ENCODE results near the gene NR6A1.
"Not testable (repeated sequence)": the region's sequence is repeated elsewhere in the genome, so short reads cannot be mapped to it uniquely, and the experiment has no call there.

NR6A1 gene

GRCh38 chr9:124616961-124617360, 154.2 kb downstream of the NR6A1 start:
- Histone ChIP-seq H2BK5ac (ENCODE audit: low read length) (no peak overlapping the region), H2BK120ac (ENCODE audit: low read depth, low read length) (peak overlapping the region; percentile 61), H3K18ac (ENCODE audit: low read length) (no peak overlapping the region), H3K4ac (ENCODE audit: low read depth, low read length) (no peak overlapping the region), H3K9ac (ENCODE audit: low read length) (no peak overlapping the region), H4K5ac (ENCODE audit: low read length) (no peak overlapping the region), H3K36me3 (ENCODE audit: control insufficient read depth, insufficient read depth, low read length) (no peaks in the 10 kb centered on the region), H4K8ac (ENCODE audit: low read depth, low read length) (no peak overlapping the region), H2AK5ac (ENCODE audit: low read length) (no peak overlapping the region), H3K23ac (ENCODE audit: low read length) (no peak overlapping the region), H3K4me3 (ENCODE audit: low read length) (no peak overlapping the region), H2BK15ac (replicated peaks; ENCODE audit: low read depth) (no peak overlapping the region), H3K4me2 (ENCODE audit: low read length) (no peak overlapping the region), H3K27ac (ENCODE audit: low read depth, low read length) (no peak overlapping the region), H3K79me2 (ENCODE audit: control insufficient read depth, insufficient read depth, low read length) (no peaks in the 10 kb centered on the region), H3K56ac (ENCODE audit: low read length) (peak overlapping the region; percentile 42), H3K4me1 (ENCODE audit: control insufficient read depth, low read depth, low read length) (peaks cover 2% of the 10 kb centered on the region), H3K79me1 (ENCODE audit: low read length) (peaks cover 8% of the 10 kb centered on the region), H3K27me3 (ENCODE audit: insufficient read depth, low read length, poor library complexity) (no peaks in the 10 kb centered on the region)
- DNase-seq: no peak
- no CpG with 5 or more reads among the region's 3 CpGs for WGBS (ENCODE audit: extremely low coverage, insufficient coverage, low lambda C conversion rate)

GRCh38 chr9:124615840-124616239, 155.3 kb downstream of the NR6A1 start:
- H2AK5ac ChIP-seq (ENCODE audit: low read length); H3K79me2 ChIP-seq (ENCODE audit: control insufficient read depth, insufficient read depth, low read length); H2BK15ac ChIP-seq (replicated peaks; ENCODE audit: low read depth); DNase-seq; H3K23ac ChIP-seq (ENCODE audit: low read length); H3K9ac ChIP-seq (ENCODE audit: low read length); H4K8ac ChIP-seq (ENCODE audit: low read depth, low read length); H3K27me3 ChIP-seq (ENCODE audit: insufficient read depth, low read length, poor library complexity); H2BK120ac ChIP-seq (ENCODE audit: low read depth, low read length); H3K4me1 ChIP-seq (ENCODE audit: control insufficient read depth, low read depth, low read length); H3K4ac ChIP-seq (ENCODE audit: low read depth, low read length); H3K4me2 ChIP-seq (ENCODE audit: low read length); H3K18ac ChIP-seq (ENCODE audit: low read length); H3K56ac ChIP-seq (ENCODE audit: low read length); H3K4me3 ChIP-seq (ENCODE audit: low read length); H3K36me3 ChIP-seq (ENCODE audit: control insufficient read depth, insufficient read depth, low read length); H4K5ac ChIP-seq (ENCODE audit: low read length); H2BK5ac ChIP-seq (ENCODE audit: low read length); H3K79me1 ChIP-seq (ENCODE audit: low read length); H3K27ac ChIP-seq (ENCODE audit: low read depth, low read length): not testable (repeated sequence)
- WGBS (ENCODE audit: extremely low coverage, insufficient coverage, low lambda C conversion rate): no CpG with 5 or more reads among the region's 7 CpGs

GRCh38 chr9:124615100-124615742, 155.9 kb downstream of the NR6A1 start:
- no peak overlapping the region for H3K9ac ChIP-seq (ENCODE audit: low read length)
- no peak overlapping the region for H4K8ac ChIP-seq (ENCODE audit: low read depth, low read length)
- no peak overlapping the region for H3K23ac ChIP-seq (ENCODE audit: low read length)
- no peak overlapping the region for H3K56ac ChIP-seq (ENCODE audit: low read length)
- DNase-seq: no peak
- H2BK120ac ChIP-seq (ENCODE audit: low read depth, low read length): no peak overlapping the region
- no peaks in the 10 kb centered on the region for H3K4me1 ChIP-seq (ENCODE audit: control insufficient read depth, low read depth, low read length)
- 100% methylated on average over 1 of the region's 2 CpGs for WGBS (ENCODE audit: extremely low coverage, insufficient coverage, low lambda C conversion rate)
- no peak overlapping the region for H2BK15ac ChIP-seq (replicated peaks; ENCODE audit: low read depth)
- H2AK5ac ChIP-seq (ENCODE audit: low read length): no peak overlapping the region
- H3K18ac ChIP-seq (ENCODE audit: low read length): no peak overlapping the region
- H4K5ac ChIP-seq (ENCODE audit: low read length): no peak overlapping the region
- H3K4me3 ChIP-seq (ENCODE audit: low read length): no peak overlapping the region
- H3K36me3 ChIP-seq (ENCODE audit: control insufficient read depth, insufficient read depth, low read length): no peaks in the 10 kb centered on the region
- peaks cover 6% of the 10 kb centered on the region for H3K79me1 ChIP-seq (ENCODE audit: low read length)
- no peaks in the 10 kb centered on the region for H3K27me3 ChIP-seq (ENCODE audit: insufficient read depth, low read length, poor library complexity)
- no peak overlapping the region for H3K4me2 ChIP-seq (ENCODE audit: low read length)
- no peak overlapping the region for H3K27ac ChIP-seq (ENCODE audit: low read depth, low read length)
- H3K79me2 ChIP-seq (ENCODE audit: control insufficient read depth, insufficient read depth, low read length): no peaks in the 10 kb centered on the region
- H3K4ac ChIP-seq (ENCODE audit: low read depth, low read length): no peak overlapping the region
- no peak overlapping the region for H2BK5ac ChIP-seq (ENCODE audit: low read length)

- Histone ChIP-seq H3K36me3 (ENCODE audit: control insufficient read depth, insufficient read depth, low read length) (no peaks in the 10 kb centered on the region), H3K4ac (ENCODE audit: low read depth, low read length) (no peak overlapping the region), H3K9ac (ENCODE audit: low read length) (no peak overlapping the region), H3K27ac (ENCODE audit: low read depth, low read length) (no peak overlapping the region), H3K27me3 (ENCODE audit: insufficient read depth, low read length, poor library complexity) (no peaks in the 10 kb centered on the region), H3K4me1 (ENCODE audit: control insufficient read depth, low read depth, low read length) (no peaks in the 10 kb centered on the region), H4K8ac (ENCODE audit: low read depth, low read length) (no peak overlapping the region), H3K18ac (ENCODE audit: low read length) (no peak overlapping the region), H3K79me1 (ENCODE audit: low read length) (peaks cover 6% of the 10 kb centered on the region), H2BK15ac (replicated peaks; ENCODE audit: low read depth) (no peak overlapping the region), H2AK5ac (ENCODE audit: low read length) (no peak overlapping the region), H3K79me2 (ENCODE audit: control insufficient read depth, insufficient read depth, low read length) (no peaks in the 10 kb centered on the region), H2BK5ac (ENCODE audit: low read length) (no peak overlapping the region), H3K56ac (ENCODE audit: low read length) (no peak overlapping the region), H2BK120ac (ENCODE audit: low read depth, low read length) (no peak overlapping the region), H3K4me2 (ENCODE audit: low read length) (no peak overlapping the region), H3K23ac (ENCODE audit: low read length) (no peak overlapping the region), H3K4me3 (ENCODE audit: low read length) (no peak overlapping the region), H4K5ac (ENCODE audit: low read length) (no peak overlapping the region)
- DNase-seq: no peak
- WGBS (ENCODE audit: extremely low coverage, insufficient coverage, low lambda C conversion rate): no CpG with 5 or more reads among the region's 2 CpGs
Observed at GRCh38 chr9:124613849-124614248, 157.3 kb downstream of the NR6A1 start.

GRCh38 chr9:124611106-124611505, 160.0 kb downstream of the NR6A1 start:
- Histone ChIP-seq H3K4me2 (ENCODE audit: low read length) (no peak overlapping the region), H3K56ac (ENCODE audit: low read length) (no peak overlapping the region), H2BK5ac (ENCODE audit: low read length) (no peak overlapping the region), H4K5ac (ENCODE audit: low read length) (no peak overlapping the region), H3K4me3 (ENCODE audit: low read length) (no peak overlapping the region), H3K9ac (ENCODE audit: low read length) (no peak overlapping the region), H2BK15ac (replicated peaks; ENCODE audit: low read depth) (no peak overlapping the region), H3K4ac (ENCODE audit: low read depth, low read length) (no peak overlapping the region), H4K8ac (ENCODE audit: low read depth, low read length) (no peak overlapping the region), H3K36me3 (ENCODE audit: control insufficient read depth, insufficient read depth, low read length) (no peaks in the 10 kb centered on the region), H3K27me3 (ENCODE audit: insufficient read depth, low read length, poor library complexity) (no peaks in the 10 kb centered on the region), H3K27ac (ENCODE audit: low read depth, low read length) (no peak overlapping the region), H3K79me2 (ENCODE audit: control insufficient read depth, insufficient read depth, low read length) (no peaks in the 10 kb centered on the region), H3K18ac (ENCODE audit: low read length) (no peak overlapping the region), H2AK5ac (ENCODE audit: low read length) (no peak overlapping the region), H2BK120ac (ENCODE audit: low read depth, low read length) (no peak overlapping the region), H3K79me1 (ENCODE audit: low read length) (peaks cover 6% of the 10 kb centered on the region), H3K4me1 (ENCODE audit: control insufficient read depth, low read depth, low read length) (no peaks in the 10 kb centered on the region), H3K23ac (ENCODE audit: low read length) (no peak overlapping the region)
- no CpG with 5 or more reads among the region's 2 CpGs for WGBS (ENCODE audit: extremely low coverage, insufficient coverage, low lambda C conversion rate)
- no peak for DNase-seq

- H3K4me1 ChIP-seq (ENCODE audit: control insufficient read depth, low read depth, low read length): no peaks in the 10 kb centered on the region
- no peak overlapping the region for H2AK5ac ChIP-seq (ENCODE audit: low read length)
- no peak overlapping the region for H3K4ac ChIP-seq (ENCODE audit: low read depth, low read length)
- H3K36me3 ChIP-seq (ENCODE audit: control insufficient read depth, insufficient read depth, low read length): no peaks in the 10 kb centered on the region
- no peak overlapping the region for H2BK120ac ChIP-seq (ENCODE audit: low read depth, low read length)
- no peak overlapping the region for H4K8ac ChIP-seq (ENCODE audit: low read depth, low read length)
- H2BK5ac ChIP-seq (ENCODE audit: low read length): no peak overlapping the region
- no peak overlapping the region for H3K56ac ChIP-seq (ENCODE audit: low read length)
- H2BK15ac ChIP-seq (replicated peaks; ENCODE audit: low read depth): no peak overlapping the region
- no peak overlapping the region for H3K18ac ChIP-seq (ENCODE audit: low read length)
- H3K27me3 ChIP-seq (ENCODE audit: insufficient read depth, low read length, poor library complexity): no peaks in the 10 kb centered on the region
- WGBS (ENCODE audit: extremely low coverage, insufficient coverage, low lambda C conversion rate): no CpG with 5 or more reads among the region's 2 CpGs
- no peak overlapping the region for H3K23ac ChIP-seq (ENCODE audit: low read length)
- H3K9ac ChIP-seq (ENCODE audit: low read length): no peak overlapping the region
- DNase-seq: no peak
- H3K79me1 ChIP-seq (ENCODE audit: low read length): peaks cover 4% of the 10 kb centered on the region
- H3K27ac ChIP-seq (ENCODE audit: low read depth, low read length): no peak overlapping the region
- H3K4me3 ChIP-seq (ENCODE audit: low read length): no peak overlapping the region
- no peak overlapping the region for H4K5ac ChIP-seq (ENCODE audit: low read length)
- no peaks in the 10 kb centered on the region for H3K79me2 ChIP-seq (ENCODE audit: control insufficient read depth, insufficient read depth, low read length)
- no peak overlapping the region for H3K4me2 ChIP-seq (ENCODE audit: low read length)
Observed at GRCh38 chr9:124606027-124606426, 165.1 kb downstream of the NR6A1 start.

All from mesendoderm (in vitro differentiated cells).